ENCODE results near the gene CRK.

- no peak for TF ChIP-seq CTCF (IDR thresholded peaks at IDR 0.05)
- TF ChIP-seq POLR2A (IDR thresholded peaks at IDR 0.05), result no peak
- no peak for TF ChIP-seq EP300 (IDR thresholded peaks at IDR 0.05)
These were observed 76.7 kb downstream of the CRK start for GRCh38 chr17:1379208-1379929.

All from stomach (tissue), 4 donors.